ENCODE data around the gene RWDD4. TPM values are rescaled to one million over a fixed set of nuclear protein-coding genes. Genes with fewer than 3 reads are reported as not detected.
"Not testable (repeated sequence)": the region's sequence is repeated elsewhere in the genome, so short reads cannot be mapped to it uniquely, and the experiment has no call there.

RWDD4 gene
- total and polyA plus RNA-seq, 2 of the 4 experiments (the other 2 are of a cell fraction), result 8.5 to 8.8 TPM

DNA sequence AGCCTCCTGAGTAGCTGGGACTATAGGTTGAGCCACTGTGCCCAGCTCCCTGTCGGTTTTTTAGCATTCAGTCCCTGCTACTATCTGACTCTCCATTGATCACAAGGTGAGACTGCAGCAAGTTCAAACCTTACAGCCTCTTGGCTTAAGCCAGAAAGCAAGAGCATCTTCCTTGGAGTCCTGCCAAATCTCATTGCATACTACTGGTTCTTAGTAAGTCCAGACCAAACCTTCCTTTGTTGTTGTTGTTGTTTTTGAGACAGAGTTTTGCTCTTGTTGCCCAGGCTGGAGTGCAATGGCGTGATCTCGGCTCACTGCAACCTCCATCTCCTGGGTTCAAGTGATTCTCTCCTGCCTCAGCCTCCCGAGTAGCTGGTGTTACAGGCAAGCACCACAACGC, 31.7 kb downstream of the RWDD4 start:
- H3K4me2 ChIP-seq (ENCODE audit: low read depth, low read length); H3K36me3 ChIP-seq (ENCODE audit: control insufficient read depth, insufficient read depth, low read length); H4K8ac ChIP-seq (ENCODE audit: low read depth in 2 of 2, low read length in 2 of 2); H2BK5ac ChIP-seq (ENCODE audit: low read depth, low read length, poor library complexity, severe bottlenecking); intact Hi-C loops (cut with micrococcal nuclease); in situ Hi-C loops (cut with MboI; ENCODE audit: low sequenced_read_pairs); H3K56ac ChIP-seq (ENCODE audit: extremely low read depth, insufficient read depth, low read length); H2AK5ac ChIP-seq (ENCODE audit: low read depth, low read length); H3K23ac ChIP-seq (ENCODE audit: low read depth, low read length); H3K9ac ChIP-seq (ENCODE audit: low read depth, low read length); H2BK20ac ChIP-seq (ENCODE audit: low read depth, low read length); H3K4me3 ChIP-seq (ENCODE audit: insufficient read depth, low read depth, low read length); dilution Hi-C loops (cut with HindIII; ENCODE audit: low sequenced_read_pairs, unreplicated experiment); H4K20me1 ChIP-seq (ENCODE audit: insufficient read depth, low read length); H3K9me3 ChIP-seq (ENCODE audit: control insufficient read depth, insufficient read depth, low read length); H2BK120ac ChIP-seq (ENCODE audit: low read depth, low read length); ATAC-seq (ENCODE audit: low read depth); H3K4me1 ChIP-seq (ENCODE audit: control insufficient read depth, insufficient read depth, low read length); POLR2A ChIA-PET (ENCODE audit: unreplicated experiment); H4K91ac ChIP-seq (ENCODE audit: insufficient read depth, low read depth, low read length); H3K4ac ChIP-seq (ENCODE audit: low read depth, low read length); H4K5ac ChIP-seq (ENCODE audit: low read depth, low read length); H2AFZ ChIP-seq (replicated peaks; ENCODE audit: low read length, poor library complexity); BruUV-seq (replicated peaks); H3K18ac ChIP-seq (ENCODE audit: low read depth, low read length); H3K79me1 ChIP-seq (ENCODE audit: low read depth in 1 of 2, low read length in 2 of 2); H3K14ac ChIP-seq (replicated peaks; ENCODE audit: low read depth, low read length); H3K27ac ChIP-seq (ENCODE audit: insufficient read depth, low read length); H3K27me3 ChIP-seq (ENCODE audit: control insufficient read depth, insufficient read depth, low read length); H2BK15ac ChIP-seq (ENCODE audit: low read depth, low read length); CTCF ChIA-PET; H3K9me1 ChIP-seq (ENCODE audit: insufficient read depth, low read length): not testable (repeated sequence)
- WGBS, 2 experiments (ENCODE audit: extremely low coverage in 2 of 2, insufficient read length in 1 of 2), result no CpG with 5 or more reads among the region's 5 CpGs
- H2AK9ac ChIP-seq (replicated peaks; ENCODE audit: low read depth, low read length, poor library complexity), result peak overlapping the region; percentile 23
- peak; percentile 28 for DNase-seq
